HUES48 (cell line): ENCODE results near the gene COL16A1.

Source experiments
- H3K27ac ChIP-seq: one replicate; pipeline ENCODE4 v1.7.0; 2013; ENCODE audit warnings: low read depth, low read length, inconsistent platforms
- H3K27me3 ChIP-seq: 2 replicates; pipeline ENCODE4 v1.6.1; 2013; ENCODE audit warnings: mild to moderate bottlenecking, low read length; ENCODE audit not compliant: control insufficient read depth, insufficient read depth
- H3K36me3 ChIP-seq: 2 replicates; pipeline ENCODE4 v1.6.1; 2013; ENCODE audit warnings: low read length; ENCODE audit not compliant: control insufficient read depth, insufficient read depth
- H3K4me1 ChIP-seq: 2 replicates; pipeline ENCODE4 v1.6.1; 2013; ENCODE audit warnings: mild to moderate bottlenecking, low read length; ENCODE audit not compliant: control insufficient read depth, insufficient read depth
- H3K4me3 ChIP-seq: 2 replicates; pipeline ENCODE4 v1.5.1; 2013; ENCODE audit warnings: mild to moderate bottlenecking, low read depth, low read length
- H3K9ac ChIP-seq: 2 replicates; pipeline ENCODE4 v1.6.1; 2013; ENCODE audit warnings: mild to moderate bottlenecking, low read depth, low read length, moderate library complexity
- H3K9me3 ChIP-seq: 2 replicates; pipeline ENCODE4 v1.6.1; 2013; ENCODE audit warnings: low read length; ENCODE audit not compliant: control insufficient read depth, insufficient read depth

Gene COL16A1

GRCh38 chr1:31705080-31705866 is 1.5 kb upstream of the COL16A1 start:
- H3K9ac ChIP-seq = peak overlapping the region; percentile 24
- peak overlapping the region; percentile 71 for H3K27ac ChIP-seq
- H3K4me1 ChIP-seq = peaks cover 35% of the 10 kb centered on the region
- peak overlapping the region; percentile 62 for H3K4me3 ChIP-seq
- no peaks in the 10 kb centered on the region for H3K9me3 ChIP-seq
- H3K36me3 ChIP-seq = no peaks in the 10 kb centered on the region
- no peaks in the 10 kb centered on the region for H3K27me3 ChIP-seq

GRCh38 chr1:31704271-31705079 is 658 bp upstream of the COL16A1 start:
- peak overlapping the region; percentile 71 for H3K27ac ChIP-seq
- H3K9me3 ChIP-seq = no peaks in the 10 kb centered on the region
- H3K9ac ChIP-seq = peak overlapping the region; percentile 24
- H3K4me3 ChIP-seq = peak overlapping the region; percentile 62
- peaks cover 3% of the 10 kb centered on the region; the same call in 1 of the 2 replicates for H3K36me3 ChIP-seq
- peaks cover 35% of the 10 kb centered on the region for H3K4me1 ChIP-seq
- no peaks in the 10 kb centered on the region for H3K27me3 ChIP-seq

- Histone ChIP-seq H3K4me3 (peak overlapping the region; percentile 62; the same call in 1 of the 2 replicates), H3K9me3 (no peaks in the 10 kb centered on the region), H3K27ac (no peak overlapping the region), H3K9ac (no peak overlapping the region), H3K27me3 (no peaks in the 10 kb centered on the region), H3K4me1 (peaks cover 35% of the 10 kb centered on the region), H3K36me3 (peaks cover 8% of the 10 kb centered on the region; the same call in 1 of the 2 replicates)
These were observed 897 bp downstream of the COL16A1 start for GRCh38 chr1:31702836-31703404.

GRCh38 chr1:31701091-31701736 is 2.6 kb downstream of the COL16A1 start:
- Histone ChIP-seq H3K27ac (peak overlapping the region; percentile 23), H3K4me1 (peaks cover 27% of the 10 kb centered on the region), H3K36me3 (peaks cover 8% of the 10 kb centered on the region; the same call in 1 of the 2 replicates), H3K9me3 (no peaks in the 10 kb centered on the region), H3K4me3 (no peak overlapping the region), H3K9ac (no peak overlapping the region), H3K27me3 (no peaks in the 10 kb centered on the region)

GRCh38 chr1:31700468-31701090 is 3.2 kb downstream of the COL16A1 start:
- no peaks in the 10 kb centered on the region for H3K27me3 ChIP-seq
- H3K4me1 ChIP-seq = peaks cover 22% of the 10 kb centered on the region
- H3K9ac ChIP-seq = no peak overlapping the region

GRCh38 chr1:31699341-31699891 is 4.4 kb downstream of the COL16A1 start:
- Histone ChIP-seq H3K27ac (no peak overlapping the region), H3K9me3 (no peaks in the 10 kb centered on the region), H3K27me3 (no peaks in the 10 kb centered on the region), H3K4me3 (no peak overlapping the region), H3K4me1 (peaks cover 12% of the 10 kb centered on the region), H3K36me3 (peaks cover 8% of the 10 kb centered on the region; the same call in 1 of the 2 replicates), H3K9ac (no peak overlapping the region)

More at GRCh38 chr1:31700468-31701090, 3.2 kb downstream of the COL16A1 start:
- H3K36me3 ChIP-seq = peaks cover 8% of the 10 kb centered on the region; the same call in 1 of the 2 replicates
- H3K27ac ChIP-seq = peak overlapping the region; percentile 23
- no peak overlapping the region for H3K4me3 ChIP-seq
- no peaks in the 10 kb centered on the region for H3K9me3 ChIP-seq

- H3K36me3 ChIP-seq = peaks cover 8% of the 10 kb centered on the region; the same call in 1 of the 2 replicates
- H3K27me3 ChIP-seq = no peaks in the 10 kb centered on the region
- H3K4me3 ChIP-seq = no peak overlapping the region
- no peak overlapping the region for H3K9ac ChIP-seq
- peaks cover 11% of the 10 kb centered on the region; the same call in 1 of the 2 replicates for H3K4me1 ChIP-seq
- no peak overlapping the region for H3K27ac ChIP-seq
- no peaks in the 10 kb centered on the region for H3K9me3 ChIP-seq
These were observed 6.3 kb downstream of the COL16A1 start for GRCh38 chr1:31697369-31697984.

- no peak overlapping the region for H3K27ac ChIP-seq
- no peaks in the 10 kb centered on the region for H3K9me3 ChIP-seq
- no peak overlapping the region for H3K9ac ChIP-seq
- peaks cover 8% of the 10 kb centered on the region; the same call in 1 of the 2 replicates for H3K36me3 ChIP-seq
- H3K4me3 ChIP-seq = no peak overlapping the region
- H3K27me3 ChIP-seq = no peaks in the 10 kb centered on the region
- H3K4me1 ChIP-seq = peaks cover 10% of the 10 kb centered on the region; the same call in 1 of the 2 replicates
These were observed 7.6 kb downstream of the COL16A1 start for GRCh38 chr1:31696242-31696641.

- H3K27me3 ChIP-seq = no peaks in the 10 kb centered on the region
- no peak overlapping the region for H3K4me3 ChIP-seq
- H3K27ac ChIP-seq = no peak overlapping the region
- H3K9me3 ChIP-seq = no peaks in the 10 kb centered on the region
- H3K36me3 ChIP-seq = peaks cover 8% of the 10 kb centered on the region; the same call in 1 of the 2 replicates
- 0 out of 2 replicates have a peak, but pooled peaks cover under 1% of the 10 kb centered on the region for H3K4me1 ChIP-seq
- no peak overlapping the region for H3K9ac ChIP-seq
These were observed 8.5 kb downstream of the COL16A1 start for GRCh38 chr1:31695327-31695726.
